T-helper 1 cell treated with Interleukin-12 subunit alpha and Interleukin-12 subunit beta and Interleukin-4 antibody, amounts not matched to agents 30 ng/mL and 1 ng/mL, for 36 hours (primary cell): ENCODE results near the gene CHCHD3. TPM values are rescaled to one million over a fixed set of nuclear protein-coding genes. Genes with fewer than 3 reads are reported as not detected.

Source experiments
- intact Hi-C: fragments of 100-400 bp; cut with micrococcal nuclease; formaldehyde crosslinking; loops from one replicate; pipeline ENCODE4 v1.15.1; 2024
- total RNA-seq: library from RNA; stranded (reverse); gene quantifications from 2 replicates; pipeline ENCODE4 v1.2.3, GENCODE V29; 2022

The CHCHD3 gene
- total RNA-seq, 1 donor from 2014 or later, result 52.8 TPM

GRCh38 chr7:132869166-132869861 lies 212.6 kb downstream of the CHCHD3 start:
- intact Hi-C loops, result no loop called here

- intact Hi-C loops, result no loop called here
Measured at GRCh38 chr7:132866551-132866950, 215.3 kb downstream of the CHCHD3 start.

GRCh38 chr7:132866144-132866531 lies 215.8 kb downstream of the CHCHD3 start:
- intact Hi-C loops, result no loop called here

- intact Hi-C loops, result no loop called here
Measured at GRCh38 chr7:132865366-132866143, 216.3 kb downstream of the CHCHD3 start.

- intact Hi-C loops, result no loop called here
Measured at GRCh38 chr7:132861940-132862554, 219.8 kb downstream of the CHCHD3 start.

- intact Hi-C loops, result no loop called here
Measured at GRCh38 chr7:132861424-132861823, 220.5 kb downstream of the CHCHD3 start.

GRCh38 chr7:132859199-132859598 lies 222.7 kb downstream of the CHCHD3 start:
- intact Hi-C loops, result loop anchor here (10.0 kb wide), 1 partner anchor 64 kb away; no protein-coding TSS in a partner anchor

- intact Hi-C loops, result loop anchor here (10.0 kb wide), 1 partner anchor 64 kb away; no protein-coding TSS in a partner anchor
Measured at GRCh38 chr7:132858760-132859159, 223.1 kb downstream of the CHCHD3 start.

GRCh38 chr7:132858251-132858650 lies 223.6 kb downstream of the CHCHD3 start:
- intact Hi-C loops, result loop anchor here (10.0 kb wide), 1 partner anchor 63 kb away; no protein-coding TSS in a partner anchor

- intact Hi-C loops, result loop anchor here (10.0 kb wide), 1 partner anchor 63 kb away; no protein-coding TSS in a partner anchor
Measured at GRCh38 chr7:132857703-132858102, 224.2 kb downstream of the CHCHD3 start.

GRCh38 chr7:132857031-132857430 lies 224.9 kb downstream of the CHCHD3 start:
- intact Hi-C loops, result loop anchor here (10.0 kb wide), 1 partner anchor 62 kb away; no protein-coding TSS in a partner anchor

GRCh38 chr7:132856416-132856815 lies 225.5 kb downstream of the CHCHD3 start:
- intact Hi-C loops, result loop anchor here (10.0 kb wide), 1 partner anchor 62 kb away; no protein-coding TSS in a partner anchor

- intact Hi-C loops, result loop anchor here (10.0 kb wide), 1 partner anchor 61 kb away; no protein-coding TSS in a partner anchor
Measured at GRCh38 chr7:132855901-132856300, 226.0 kb downstream of the CHCHD3 start.

- intact Hi-C loops, result loop anchor here (10.0 kb wide), 1 partner anchor 59 kb away; no protein-coding TSS in a partner anchor
Measured at GRCh38 chr7:132854238-132854637, 227.7 kb downstream of the CHCHD3 start.

- intact Hi-C loops, result no loop called here
Measured at GRCh38 chr7:132847376-132847775, 234.5 kb downstream of the CHCHD3 start.

GRCh38 chr7:132846086-132846485 lies 235.8 kb downstream of the CHCHD3 start:
- intact Hi-C loops, result no loop called here

GRCh38 chr7:132842478-132842877 lies 239.4 kb downstream of the CHCHD3 start:
- intact Hi-C loops, result no loop called here

- intact Hi-C loops, result no loop called here
Measured at GRCh38 chr7:132840199-132840598, 241.7 kb downstream of the CHCHD3 start.

GRCh38 chr7:132838313-132838712 lies 243.6 kb downstream of the CHCHD3 start:
- intact Hi-C loops, result no loop called here

- intact Hi-C loops, result no loop called here
Measured at GRCh38 chr7:132837529-132837928, 244.4 kb downstream of the CHCHD3 start.

- intact Hi-C loops, result no loop called here
Measured at GRCh38 chr7:132836746-132837145, 245.1 kb downstream of the CHCHD3 start.

- intact Hi-C loops, result no loop called here
Measured at GRCh38 chr7:132830941-132831340, 250.9 kb downstream of the CHCHD3 start.
